Stimulated activated CD8-positive, alpha-beta memory T cell treated with anti-CD3 and anti-CD28 coated beads, Interleukin-4, amount 100 ng/mL, for 24 hours (primary cell): Measurements from ENCODE around the gene MACROD2.

Experiments used
- DNase-seq: peaks from one replicate; pipeline ENCODE4 v3.0.0-alpha.2; 2020; ENCODE audit warnings: low read depth

Gene MACROD2

GRCh38 chr20:14761903-14762302, 766.6 kb downstream of the MACROD2 start:
- no peak for DNase-seq

DNA sequence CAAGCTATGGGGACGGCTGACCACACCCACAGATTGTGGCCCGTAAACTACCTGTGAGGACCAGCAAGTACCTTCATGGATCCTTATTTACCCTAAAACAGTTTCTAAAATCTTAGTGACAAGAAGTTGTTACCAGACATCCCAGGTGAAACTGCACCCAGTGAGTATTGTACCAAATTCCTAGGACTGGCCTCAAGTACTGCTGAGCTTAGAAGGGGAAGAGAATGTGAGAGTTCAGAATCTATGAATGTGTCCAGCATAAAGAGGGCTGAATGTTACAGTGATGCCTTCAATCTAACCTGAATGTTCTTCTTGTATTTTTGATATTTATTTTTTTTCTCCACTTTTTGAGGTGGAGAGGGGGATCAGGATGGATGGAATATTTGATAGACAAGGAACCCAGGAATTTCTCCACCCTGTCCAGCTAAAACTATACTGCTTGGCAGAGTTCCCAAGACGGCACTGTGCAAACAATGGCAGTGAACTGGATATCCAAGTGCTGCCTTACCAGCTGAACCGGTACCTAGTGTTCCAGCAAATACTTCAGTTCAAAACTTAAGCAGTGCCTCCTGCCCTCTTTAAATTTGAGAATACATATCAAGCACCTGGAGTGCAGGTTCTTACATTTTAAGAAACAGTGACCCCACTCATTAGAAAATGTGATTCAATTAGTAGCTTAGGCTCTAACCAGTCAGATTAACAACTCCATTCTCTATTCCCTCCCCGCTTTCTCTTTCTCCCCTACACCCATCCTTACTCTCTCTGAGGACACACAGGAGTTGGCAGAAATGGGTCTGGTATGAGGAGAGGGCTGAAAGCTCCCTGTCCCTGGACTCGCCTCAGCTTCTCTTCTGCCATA, 769.4 kb downstream of the MACROD2 start:
- DNase-seq, result no peak

DNA sequence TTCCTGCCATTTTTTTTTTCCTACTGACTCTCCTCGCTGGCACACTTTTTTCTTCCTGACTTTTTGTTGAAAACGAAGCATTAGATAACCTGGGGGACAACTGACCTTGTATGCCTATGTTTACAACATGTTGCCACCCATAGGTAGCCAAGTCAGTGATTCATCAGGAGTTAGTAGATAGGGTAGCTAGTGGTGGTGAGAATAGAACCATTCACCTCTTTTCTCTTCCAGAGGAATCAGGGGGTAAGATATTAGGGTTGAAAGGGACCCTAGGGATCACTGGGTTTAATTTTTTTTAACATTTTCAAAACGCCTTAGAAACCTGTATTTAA, 770.0 kb downstream of the MACROD2 start:
- DNase-seq, result no peak

DNA sequence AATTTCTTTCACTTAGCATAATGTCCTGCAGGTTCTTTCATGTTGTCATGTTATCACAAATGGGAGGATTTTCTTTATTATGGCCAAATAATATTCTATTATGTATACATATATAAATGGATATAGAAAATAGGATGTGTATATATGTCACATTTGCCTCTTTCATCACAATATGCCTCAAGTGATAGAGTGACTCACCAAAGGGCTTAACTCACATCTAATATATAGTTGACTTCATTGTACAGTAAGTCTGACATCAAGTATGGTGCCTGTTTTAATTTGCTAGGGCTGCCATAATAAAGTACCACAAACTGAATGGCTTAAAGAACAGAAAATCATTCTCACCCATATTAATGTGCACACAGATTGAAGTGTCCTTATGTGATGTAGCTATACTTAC, 778.2 kb downstream of the MACROD2 start:
- no peak for DNase-seq

- DNase-seq, result no peak
These were observed 780.5 kb downstream of the MACROD2 start for GRCh38 chr20:14775778-14776177.

DNA sequence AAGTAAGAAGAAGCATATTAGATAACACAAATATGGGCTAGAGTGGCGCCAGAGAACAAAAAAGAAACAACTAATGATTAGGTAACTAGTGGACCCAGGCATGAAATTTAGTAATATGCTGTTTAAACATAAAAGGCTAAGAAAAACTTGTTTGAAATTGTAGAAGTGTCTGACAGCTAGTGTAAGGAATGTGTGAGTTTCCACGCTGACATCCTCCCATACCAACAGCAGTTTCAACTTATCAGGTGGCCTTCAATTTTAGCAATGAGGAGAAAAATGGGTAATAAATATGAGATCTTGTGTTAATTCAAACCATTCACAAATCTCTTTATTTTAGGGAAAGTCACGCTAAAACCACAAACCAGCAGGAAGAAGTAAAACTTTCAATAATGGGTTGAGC, 782.3 kb downstream of the MACROD2 start:
- DNase-seq, result no peak

GRCh38 chr20:14778096-14778495, 782.8 kb downstream of the MACROD2 start:
- DNase-seq, result no peak

DNA sequence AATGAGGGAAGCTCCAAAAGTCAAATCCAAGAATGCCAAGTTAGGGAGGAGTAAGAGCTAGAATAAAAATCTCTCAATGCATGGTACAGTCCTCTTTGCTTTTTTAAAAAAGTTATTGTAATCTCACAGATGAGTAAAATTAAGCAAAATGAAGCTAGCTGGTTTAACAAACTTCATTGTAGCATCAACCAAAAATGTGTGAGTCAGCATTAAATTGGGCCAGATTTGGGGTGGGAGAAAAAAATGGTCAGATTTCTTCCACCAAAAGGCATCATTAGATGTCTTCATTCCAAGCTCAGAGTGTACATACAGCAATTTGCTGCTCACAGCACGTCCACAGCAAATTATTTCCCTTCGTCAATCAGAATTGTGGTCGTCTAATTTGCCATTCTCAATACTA, 783.6 kb downstream of the MACROD2 start:
- DNase-seq, result no peak

- no peak for DNase-seq
These were observed 785.2 kb downstream of the MACROD2 start for GRCh38 chr20:14780508-14780907.

DNA sequence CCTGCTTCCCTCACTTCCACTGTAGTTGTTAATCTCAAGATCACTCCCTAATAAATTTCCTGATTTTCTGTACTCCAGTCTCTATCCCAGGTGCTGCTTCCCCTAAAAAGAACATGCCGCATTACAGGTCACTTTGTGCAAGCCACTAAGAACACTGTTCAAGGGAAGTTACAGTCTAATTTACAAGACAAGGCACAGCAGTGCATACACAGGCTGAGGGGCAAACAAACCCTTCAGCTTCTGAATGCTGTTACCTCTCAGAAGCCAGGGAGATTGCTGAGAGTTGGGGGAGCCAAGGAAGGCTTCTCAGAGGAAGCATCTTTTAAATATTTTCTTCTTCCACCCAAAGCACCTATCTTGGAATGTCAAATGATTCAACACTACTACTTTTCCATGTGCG, 787.4 kb downstream of the MACROD2 start:
- DNase-seq, result no peak

GRCh38 chr20:14783766-14784165, 788.5 kb downstream of the MACROD2 start:
- DNase-seq, result no peak

- DNase-seq, result no peak
These were observed 789.9 kb downstream of the MACROD2 start for GRCh38 chr20:14785065-14785743.

DNA sequence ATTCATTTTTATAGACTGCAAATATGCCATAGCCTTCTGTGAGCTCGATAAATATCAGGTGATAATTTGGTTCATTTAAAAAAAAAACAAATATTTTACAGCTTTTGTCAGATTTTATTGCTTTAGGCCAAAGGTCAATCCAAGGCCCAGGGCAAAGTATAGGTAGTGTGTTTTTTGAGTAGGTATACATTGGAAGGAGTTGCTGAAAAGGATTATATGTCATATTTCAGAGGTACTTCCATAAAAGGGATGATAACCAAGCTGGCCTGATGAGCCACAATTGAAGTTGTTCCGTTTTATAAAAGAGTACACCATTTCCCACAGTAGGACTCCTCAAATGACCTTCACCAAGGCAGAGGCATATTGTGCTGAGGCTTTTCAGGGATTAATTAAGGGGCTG, 794.9 kb downstream of the MACROD2 start:
- no peak for DNase-seq

DNA sequence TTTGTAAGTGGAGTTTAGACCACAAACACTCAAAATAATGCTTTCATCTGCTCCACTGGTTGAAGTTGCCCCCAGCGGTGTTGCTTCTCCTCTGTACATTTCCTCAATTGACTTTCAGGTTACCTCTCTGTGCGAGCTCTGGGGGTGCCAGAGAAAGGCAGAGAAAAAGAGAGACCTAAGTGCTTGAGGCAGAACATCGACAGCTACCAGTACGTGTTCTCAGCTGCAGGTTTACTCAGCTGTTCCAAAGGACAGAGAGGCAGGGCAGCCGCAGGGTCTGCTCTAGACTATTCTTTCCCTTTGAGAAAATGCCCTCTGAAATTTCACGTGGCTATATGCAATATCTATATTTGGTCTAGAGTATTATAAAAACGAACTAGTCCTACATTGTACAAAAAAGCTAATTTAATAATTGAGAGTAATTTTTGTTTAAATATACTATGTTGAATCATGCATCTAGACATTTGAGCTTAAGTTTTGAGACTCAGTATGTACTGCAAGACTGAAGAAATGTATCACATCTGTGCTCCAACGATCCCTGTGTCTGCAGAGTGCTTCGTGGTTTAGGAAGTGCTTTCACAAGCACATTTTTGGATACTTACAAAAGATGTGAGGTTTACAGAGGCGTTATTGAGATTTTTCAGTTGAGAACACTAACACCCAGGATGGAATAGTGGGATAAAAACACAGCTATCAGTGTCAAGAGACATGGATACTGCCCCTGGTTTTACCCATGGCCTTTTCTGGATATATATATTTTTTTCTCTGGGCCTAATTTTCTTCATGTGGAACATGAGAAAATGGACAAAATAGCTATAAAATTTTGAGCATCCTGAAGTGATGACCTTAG, 795.7 kb downstream of the MACROD2 start:
- DNase-seq, result no peak

DNA sequence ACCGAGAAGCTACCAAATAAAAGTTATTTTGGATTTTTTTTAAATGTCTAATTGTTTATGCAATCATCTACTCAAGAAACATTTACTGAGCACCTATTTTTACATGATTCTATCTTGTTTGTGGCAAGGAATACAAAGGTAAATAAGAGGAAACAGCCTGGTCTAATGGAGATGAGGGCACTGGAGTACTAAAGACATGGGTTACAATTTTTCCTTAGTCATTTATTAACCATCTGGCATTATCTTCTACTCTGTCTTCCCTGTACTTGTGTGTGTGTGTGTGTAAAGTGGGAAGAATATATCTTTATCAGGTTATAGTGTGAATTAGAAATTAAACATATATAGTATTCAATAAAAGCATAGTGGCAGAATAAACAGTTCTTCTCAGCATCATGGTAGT, 797.6 kb downstream of the MACROD2 start:
- DNase-seq, result no peak

DNA sequence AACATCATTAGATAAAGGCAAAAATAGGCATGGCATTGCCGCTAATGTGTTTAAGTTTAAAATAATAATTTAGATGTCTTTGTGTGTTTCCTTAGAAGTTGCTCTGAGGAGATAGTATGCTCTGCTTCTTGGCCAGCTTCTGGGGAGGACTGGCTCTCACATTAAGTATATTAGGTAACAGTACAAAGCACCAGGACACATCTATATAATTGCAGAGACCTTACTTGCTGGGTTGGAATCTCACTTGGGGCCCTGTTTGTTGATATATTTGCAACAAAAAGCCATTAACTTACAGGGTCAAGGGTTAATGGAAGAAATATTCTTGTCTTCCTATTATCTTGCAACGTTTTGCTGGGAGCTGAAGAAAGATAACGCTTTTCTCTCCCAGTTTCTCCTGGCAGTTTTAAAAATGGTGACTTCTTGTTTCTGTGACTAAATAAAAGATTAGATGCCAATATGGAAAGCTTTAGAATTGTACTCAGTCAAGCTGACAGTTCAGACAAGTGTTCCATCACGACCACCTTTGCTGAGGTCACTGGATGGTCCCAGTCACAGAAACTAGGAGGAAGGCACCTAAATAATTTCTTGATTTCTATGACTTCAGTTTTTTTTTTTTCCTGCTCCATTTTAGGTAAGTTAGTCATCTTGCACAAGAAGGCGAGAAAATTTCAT, 804.4 kb downstream of the MACROD2 start:
- DNase-seq, result no peak

GRCh38 chr20:14800707-14801425, 805.5 kb downstream of the MACROD2 start:
- no peak for DNase-seq

- DNase-seq, result no peak
These were observed 806.4 kb downstream of the MACROD2 start for GRCh38 chr20:14801591-14802325.

- DNase-seq, result no peak
These were observed 811.9 kb downstream of the MACROD2 start for GRCh38 chr20:14807224-14807623.

- DNase-seq, result no peak
These were observed 820.0 kb downstream of the MACROD2 start for GRCh38 chr20:14815340-14815739.

DNA sequence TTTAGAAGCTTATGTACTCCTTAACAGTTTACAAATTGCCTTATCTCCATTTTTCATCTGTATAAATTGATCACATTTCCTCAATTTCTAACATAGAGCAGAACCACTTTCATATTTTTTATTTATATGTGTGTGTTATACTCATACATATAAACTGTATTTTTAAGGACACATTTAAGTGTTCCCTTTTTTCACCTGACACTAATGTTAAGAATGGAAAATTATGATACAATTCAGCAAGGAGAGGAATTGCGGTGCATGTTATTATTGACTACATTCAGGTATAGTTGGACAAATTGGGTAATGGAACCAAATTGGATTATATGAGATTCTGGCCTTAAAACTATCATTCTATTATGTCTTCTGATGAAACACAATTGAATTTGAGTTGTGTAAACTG, 821.2 kb downstream of the MACROD2 start:
- no peak for DNase-seq
